Stimulated activated CD4-positive, alpha-beta T cell treated with anti-CD3 and anti-CD28 coated beads, Interleukin-12 subunit alpha, Interleukin-12 subunit beta, amount 100 ng/mL, for 4 hours (primary cell): Measurements from ENCODE around the gene PRICKLE4.
"Not testable (repeated sequence)": the region's sequence is repeated elsewhere in the genome, so short reads cannot be mapped to it uniquely, and the experiment has no call there.

Experiments
- DNase-seq: peaks from one replicate; pipeline ENCODE4 v3.0.0-alpha.2; 2020

The PRICKLE4 gene

DNA sequence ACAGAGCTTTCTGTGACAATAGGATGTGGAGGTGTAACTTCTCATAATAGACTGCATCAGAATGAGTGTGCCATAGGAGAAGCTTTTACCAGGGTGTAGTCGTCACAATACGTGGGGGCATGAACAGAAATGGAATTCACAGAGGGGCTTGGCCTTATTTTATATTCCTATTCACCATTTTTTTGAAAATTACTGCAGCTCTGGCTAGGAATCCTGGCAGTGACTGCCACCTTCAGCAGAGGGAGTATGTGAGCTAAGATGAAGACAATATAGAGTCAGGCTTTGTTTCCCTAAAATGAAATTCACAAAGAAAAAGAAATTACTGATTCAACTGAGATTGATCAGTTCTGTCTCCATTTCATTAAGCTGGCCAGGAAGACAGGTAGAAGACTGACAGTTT is 20.8 kb downstream of the PRICKLE4 start:
- no peak for DNase-seq

DNA sequence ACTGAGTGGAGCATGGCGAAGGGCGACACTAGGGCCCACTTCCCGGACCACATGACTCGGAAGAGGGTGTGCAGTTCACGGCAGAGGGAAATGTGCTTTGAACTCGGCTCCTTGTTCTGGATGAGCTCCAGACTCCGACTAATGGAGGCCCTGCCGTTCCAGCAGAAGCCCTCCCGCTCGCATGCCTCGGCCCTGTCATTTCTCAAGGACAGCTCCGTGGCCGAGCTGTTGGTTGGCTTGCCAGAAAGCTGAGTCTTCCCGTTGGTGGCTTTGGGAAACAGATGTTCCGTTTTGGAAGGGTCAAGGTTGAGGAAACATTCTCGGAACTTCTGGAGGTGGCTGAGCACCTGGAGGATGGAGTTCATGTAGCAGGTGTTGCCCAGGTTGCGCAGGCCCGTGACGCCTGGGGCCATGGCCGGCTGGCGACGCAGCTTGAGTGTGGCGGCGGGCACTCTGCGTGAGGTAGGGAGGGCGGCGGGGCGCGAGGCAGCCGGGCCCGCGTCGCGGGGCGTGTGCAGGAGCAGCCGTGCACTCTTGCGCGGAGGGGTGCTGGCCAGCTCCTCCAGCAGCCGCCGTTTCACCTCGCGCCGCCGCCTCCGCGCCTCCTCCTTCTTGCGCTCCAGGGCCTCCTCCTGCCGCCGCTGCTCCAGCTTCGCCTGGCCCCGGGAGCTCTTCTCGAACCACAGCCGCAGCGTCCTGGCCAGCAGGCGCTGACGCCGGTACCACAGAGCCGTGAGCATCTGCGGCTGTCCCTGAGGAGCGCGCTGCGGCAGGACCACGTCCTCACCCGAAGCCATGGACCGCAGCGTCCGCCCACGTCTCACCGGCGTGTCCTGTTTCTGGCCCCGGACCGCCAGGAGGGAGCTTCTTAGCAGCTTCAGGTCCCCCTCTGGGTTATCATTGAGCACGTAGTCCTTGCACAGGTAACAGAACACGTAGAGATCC is 25.5 kb downstream of the PRICKLE4 start:
- DNase-seq, result no peak

DNA sequence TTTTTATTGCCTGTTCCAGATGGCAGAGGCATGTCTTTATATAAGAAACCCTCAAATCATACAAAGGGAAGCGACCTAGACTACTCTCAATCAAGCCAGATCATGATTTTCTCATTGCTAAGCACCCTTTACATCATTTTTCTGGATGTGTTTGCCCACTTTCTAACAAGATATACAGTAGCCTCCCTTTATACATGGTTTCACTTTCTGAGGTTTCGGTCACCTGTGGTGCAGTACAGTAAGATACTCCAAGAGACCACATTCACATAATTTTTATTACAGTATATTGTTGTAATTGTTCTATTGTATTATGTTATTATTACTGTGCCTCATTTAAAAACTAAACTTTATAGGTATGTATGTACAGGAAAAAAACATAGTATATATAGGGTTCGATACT is 30.5 kb downstream of the PRICKLE4 start:
- no peak for DNase-seq

DNA sequence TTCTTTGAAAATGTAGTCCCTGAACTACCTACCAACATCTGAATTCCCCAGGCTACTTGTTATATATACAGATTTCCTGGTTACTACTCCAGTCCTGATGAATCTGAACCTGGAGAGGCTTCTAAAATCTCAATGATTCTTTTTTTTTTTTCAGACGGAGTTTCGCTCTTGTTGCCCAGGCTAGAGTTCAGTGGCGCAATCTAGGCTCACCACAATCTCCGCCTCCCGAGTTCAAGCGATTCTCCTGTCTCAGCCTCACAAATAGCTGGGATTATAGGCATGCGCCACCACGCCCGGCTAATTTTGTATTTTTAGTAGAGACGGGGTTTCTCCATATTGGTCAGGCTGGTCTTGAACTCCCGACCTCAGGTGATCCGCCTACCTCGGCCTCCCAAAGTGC is 31.4 kb downstream of the PRICKLE4 start:
- DNase-seq, result not testable (repeated sequence)

DNA sequence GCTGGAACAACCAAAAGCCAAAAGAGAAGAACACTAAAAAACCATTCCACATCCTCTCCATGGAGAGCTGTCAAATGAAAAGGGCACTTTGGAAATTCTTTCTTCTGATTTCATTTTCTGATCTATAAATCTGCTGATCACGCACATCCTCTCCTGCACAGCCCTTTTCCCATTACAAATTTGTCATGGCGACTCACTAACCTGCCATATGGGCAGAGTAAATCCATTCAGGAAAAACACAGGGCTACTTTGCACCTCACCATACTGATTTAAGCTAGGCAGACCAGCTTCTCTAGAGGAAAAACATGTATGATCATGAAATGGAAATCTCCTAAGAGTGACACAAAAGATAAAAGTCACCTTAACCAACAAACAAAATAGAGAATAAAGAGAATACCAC is 32.9 kb downstream of the PRICKLE4 start:
- no peak for DNase-seq

DNA sequence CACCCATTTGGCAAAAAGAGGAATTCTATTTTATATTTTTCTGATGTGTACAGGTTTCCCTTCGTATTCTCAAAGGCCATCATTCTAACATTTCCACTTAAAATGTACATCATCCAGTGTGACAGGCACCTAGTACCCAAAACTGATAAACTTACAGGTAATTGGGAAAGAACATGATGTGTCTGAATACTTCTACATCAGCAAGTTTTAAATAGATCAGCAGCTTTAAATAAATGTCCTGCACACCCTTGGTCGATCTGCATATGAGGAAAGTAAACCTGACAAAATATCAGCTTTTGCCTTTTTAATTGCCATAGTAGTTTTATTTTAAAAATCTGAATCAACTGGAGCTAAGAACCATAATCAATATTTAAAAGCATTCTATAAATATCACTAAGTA is 33.4 kb downstream of the PRICKLE4 start:
- DNase-seq, result no peak

- DNase-seq, result no peak
These were observed 34.0 kb downstream of the PRICKLE4 start for GRCh38 chr6:41814629-41815028.

DNA sequence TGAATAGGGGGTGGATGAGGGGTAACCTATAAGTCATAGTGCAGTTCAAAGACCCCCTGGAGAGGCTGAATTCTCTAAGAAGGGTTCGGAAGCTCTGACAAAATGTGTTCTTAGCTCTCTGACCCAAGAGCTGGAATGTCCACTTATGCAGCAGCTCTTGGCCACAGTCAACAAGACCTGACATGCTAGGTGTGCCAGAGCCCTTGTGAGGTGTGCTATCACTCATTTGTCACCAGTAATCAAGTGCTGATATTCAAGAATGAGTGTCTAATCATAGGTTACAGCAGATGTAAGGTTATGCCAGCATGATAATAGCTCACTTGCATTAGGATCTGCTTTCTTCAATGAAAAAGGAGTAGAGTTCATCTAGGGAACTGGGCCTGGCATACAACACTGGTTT is 35.0 kb downstream of the PRICKLE4 start:
- DNase-seq, result no peak

- no peak for DNase-seq
These were observed 37.9 kb downstream of the PRICKLE4 start for GRCh38 chr6:41818271-41819054.

DNA sequence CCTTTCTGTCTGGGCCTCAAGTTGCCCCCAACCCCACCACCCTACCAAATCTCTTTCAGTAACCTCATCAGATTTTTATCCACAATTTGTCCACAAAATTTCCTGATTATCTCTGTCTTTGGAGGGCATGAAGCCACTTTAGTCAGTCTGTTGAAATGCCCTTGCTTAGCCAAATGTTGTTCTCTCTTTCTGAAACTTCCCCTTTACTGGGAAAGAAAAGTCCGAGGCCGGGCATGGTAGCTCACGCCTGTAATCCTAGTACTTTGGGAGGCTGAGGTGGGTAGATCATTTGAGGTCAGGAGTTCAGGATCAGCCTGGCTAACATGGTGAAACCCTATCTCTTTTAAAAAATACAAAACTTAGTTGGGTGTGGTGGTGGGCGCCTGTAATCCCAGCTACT is 40.7 kb downstream of the PRICKLE4 start:
- no peak for DNase-seq

DNA sequence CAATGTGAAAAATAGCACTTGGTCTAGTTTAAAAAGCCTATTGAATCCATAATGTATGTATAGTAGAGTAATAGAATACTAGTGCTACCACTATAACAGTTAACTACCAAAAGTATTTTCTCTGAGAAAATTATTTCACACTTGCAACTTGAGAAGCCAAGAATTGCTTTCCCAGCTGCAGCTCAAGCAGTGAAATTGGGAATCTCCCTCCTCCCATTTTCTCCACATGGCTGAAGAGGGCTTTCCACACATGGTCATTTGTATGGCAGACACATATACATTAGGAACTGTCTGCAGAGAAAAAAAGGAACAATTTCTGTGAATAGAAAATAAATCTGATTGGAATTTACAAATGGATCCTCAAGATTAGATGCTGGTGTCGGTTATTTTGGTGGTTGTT is 41.4 kb downstream of the PRICKLE4 start:
- DNase-seq, result no peak

DNA sequence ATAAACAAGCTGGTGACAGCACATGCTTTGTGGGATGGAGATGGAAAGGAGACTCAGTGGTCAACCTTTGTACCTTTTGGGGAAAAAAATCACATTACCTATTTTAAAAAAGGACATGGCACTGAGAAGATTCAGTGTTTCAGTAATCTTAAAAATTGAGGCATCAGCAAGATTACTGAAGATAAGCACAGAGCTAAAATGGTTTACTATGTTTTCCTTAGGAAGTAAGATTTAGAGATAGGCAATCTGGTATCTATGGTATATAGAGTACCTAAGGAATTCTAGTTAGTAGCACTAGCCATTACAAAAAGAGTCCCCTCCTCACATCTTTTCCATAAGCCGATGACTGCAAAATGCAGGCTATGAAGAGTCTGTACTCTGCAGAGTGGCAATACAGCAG is 42.6 kb downstream of the PRICKLE4 start:
- DNase-seq, result no peak

GRCh38 chr6:41824571-41825569 is 44.3 kb downstream of the PRICKLE4 start:
- DNase-seq, result no peak

DNA sequence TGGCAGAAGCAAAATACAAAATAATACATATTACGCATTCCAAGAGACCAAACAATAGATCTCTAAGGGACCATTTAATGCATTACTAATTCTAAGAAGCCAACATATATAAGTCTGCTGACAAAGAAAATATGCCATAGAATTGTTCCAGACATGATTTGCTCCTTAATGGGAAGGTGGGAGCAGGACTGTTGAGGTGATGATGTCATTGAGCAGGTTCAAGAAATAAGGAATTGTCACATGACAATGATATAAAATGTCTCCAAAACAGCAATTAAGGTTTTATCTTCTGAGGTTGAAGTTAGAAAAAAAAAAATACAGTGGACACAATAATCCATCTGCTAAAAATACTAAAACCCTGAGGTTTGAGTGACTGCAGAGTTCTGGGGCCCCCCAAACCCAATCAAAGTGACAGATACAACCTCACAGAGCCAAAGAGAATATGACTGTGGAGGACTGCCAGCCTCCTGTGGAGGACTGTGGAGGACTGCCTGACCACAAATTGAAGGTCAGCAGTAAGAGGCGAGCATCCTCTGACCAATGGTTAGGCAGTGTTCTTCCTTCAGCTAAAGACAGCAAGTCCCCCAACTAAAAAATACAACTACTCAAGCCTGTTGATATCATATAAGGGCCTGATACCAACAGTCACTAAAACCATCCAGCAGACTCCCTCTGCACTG is 45.9 kb downstream of the PRICKLE4 start:
- DNase-seq, result no peak

DNA sequence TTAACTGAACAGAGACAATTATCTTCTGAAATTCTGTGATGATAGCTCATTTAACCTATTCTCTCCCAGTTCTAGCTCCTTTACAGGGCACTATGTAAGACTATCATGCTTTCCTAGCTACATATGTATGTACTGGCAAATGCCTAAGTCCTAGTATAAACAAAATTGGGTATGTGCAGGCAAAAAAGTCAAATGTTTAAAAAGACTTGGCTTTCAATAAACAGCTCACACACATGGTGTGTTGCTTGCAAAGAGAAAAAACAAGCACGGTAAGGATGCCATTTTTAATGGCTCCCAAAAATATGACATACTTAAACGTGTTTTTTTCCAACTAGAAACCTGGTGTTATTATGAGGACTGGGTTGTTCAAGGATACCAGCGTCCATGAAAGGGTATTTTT is 51.7 kb downstream of the PRICKLE4 start:
- DNase-seq, result no peak

DNA sequence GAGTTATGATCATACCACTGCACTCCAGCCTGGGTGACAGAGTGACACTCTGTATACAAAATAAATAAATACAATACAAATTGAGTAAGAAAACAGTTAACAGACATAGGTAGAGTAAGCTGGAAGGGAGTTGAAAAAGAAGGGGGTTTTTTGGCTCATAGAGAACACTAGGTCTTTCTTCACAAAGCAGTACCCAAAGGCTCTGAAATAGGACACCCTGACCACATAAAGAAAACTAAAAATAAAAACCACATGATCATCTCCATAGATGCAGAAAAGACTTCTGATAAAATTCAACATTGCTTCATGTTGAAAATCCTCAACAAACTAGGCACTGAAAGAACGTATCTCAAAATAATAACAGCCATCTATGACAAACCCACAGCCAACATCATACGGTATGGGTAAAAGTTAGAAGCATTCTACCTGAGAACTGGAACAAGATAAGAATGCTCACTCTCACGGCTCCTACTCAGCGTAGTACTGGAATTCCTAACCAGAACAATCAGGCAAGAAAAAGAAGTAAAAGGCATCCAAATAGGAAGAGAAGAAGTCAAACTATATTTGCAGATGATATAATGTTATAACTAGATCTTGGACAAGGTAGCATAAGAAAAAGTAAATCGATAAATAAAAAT is 55.6 kb downstream of the PRICKLE4 start:
- DNase-seq, result no peak

GRCh38 chr6:41836660-41837052 is 56.1 kb downstream of the PRICKLE4 start:
- no peak for DNase-seq
